ENCODE measurements around the gene SYNPO.

The SYNPO gene

DNA sequence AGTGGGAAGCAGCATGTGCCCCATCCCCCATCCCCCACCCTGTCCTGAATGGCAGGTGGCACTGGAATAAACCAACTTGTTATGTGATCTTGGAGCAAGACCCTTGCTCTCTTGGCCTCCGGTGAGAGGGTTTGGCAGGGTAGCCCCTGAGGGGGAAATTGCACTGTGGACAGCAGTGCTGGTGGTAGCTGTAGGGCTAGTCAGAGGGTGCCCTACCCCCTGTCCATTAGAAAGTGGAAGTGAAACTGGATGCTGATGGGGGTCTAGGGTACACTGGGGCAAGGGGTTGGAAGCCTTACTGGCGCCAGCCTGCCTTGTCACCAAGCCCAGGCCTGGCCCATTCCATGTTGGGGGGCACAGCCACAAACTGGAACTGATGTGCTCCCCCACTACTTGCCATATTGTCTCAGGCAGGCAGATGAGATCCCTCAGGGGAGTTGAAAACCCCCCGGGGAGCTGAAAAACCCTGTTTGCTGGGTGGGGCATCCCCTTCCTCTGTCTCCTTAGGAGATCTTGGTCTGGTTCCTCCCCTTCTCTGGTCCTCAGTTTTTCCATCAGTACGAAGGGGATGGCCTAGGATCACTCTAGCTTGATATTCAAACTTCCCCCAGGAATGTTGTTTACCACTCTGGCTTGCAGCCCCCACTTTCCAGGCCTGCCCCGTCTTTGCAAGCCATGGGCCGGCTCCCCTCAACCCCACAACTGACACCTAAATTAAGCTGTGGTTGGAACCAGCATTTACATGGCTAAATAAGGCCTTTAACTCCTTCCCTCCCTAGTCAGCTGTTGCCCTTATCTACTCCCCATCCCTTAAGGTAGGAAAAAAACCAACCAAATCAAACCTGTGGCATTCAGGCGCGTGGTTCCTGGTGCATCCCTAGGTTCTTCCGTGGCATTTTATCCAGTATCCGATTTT, 14.4 kb upstream of the SYNPO start:
- no peak for DNase-seq

DNA sequence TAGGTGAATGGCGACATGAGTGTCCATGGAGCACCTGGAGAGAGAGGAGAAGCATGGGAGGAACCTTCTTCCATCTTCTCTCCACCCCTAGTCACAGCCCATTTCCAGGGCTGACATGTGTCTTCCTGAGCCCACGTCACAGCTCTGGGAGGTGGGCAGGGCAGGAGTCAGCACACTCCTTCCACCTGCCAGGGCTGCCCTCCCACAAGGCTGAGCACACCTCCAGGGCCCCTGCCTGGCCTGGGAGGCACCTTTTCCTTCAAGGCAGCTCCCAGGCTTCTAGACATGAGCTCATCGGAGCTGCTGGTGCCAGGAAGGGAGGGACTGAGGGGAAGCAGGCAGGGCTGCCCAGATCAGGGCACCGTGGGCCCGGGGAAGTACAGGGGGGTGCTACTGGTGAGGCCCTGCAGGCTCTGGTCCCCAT, 13.6 kb upstream of the SYNPO start:
- no peak for DNase-seq

DNA sequence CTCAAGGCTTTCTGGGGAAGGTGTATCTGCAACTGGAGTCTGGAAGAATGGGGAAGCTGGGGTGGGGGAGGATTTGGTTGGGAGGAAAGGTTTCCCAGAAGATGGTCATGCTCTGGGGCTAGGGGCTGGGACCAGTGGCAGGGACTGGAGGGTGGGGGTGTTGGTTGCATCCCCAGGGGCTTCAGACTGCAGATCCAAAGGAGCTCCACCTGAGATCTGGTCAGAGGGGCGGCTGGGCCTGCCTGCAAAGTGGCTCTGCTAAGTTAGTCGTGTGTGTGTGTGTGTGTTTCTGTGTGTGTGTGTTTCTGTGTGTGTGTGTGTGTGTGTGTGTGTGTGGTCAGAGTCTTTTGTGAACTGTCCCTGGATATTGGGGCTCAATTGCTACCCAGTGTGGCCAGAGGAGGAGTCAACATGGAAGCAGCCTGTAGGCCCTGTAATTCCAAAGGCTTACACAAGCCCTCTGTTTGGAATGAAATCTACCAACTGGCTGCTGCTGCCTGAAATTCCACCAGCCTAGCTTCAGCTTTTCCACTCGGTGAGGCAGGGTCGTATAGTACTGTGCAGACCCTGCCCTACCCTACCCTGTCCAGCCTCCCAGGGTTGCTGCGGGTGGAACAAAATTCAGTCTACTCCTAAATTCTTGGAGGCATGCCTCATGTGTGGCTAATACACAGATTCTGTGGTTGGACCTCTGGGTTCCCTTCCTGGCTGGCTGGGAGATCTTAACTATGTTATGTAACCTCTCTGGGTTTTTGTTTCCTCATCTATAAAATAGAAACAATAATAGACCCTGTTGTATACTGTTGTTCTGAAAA, 12.5 kb upstream of the SYNPO start:
- no peak for DNase-seq

DNA sequence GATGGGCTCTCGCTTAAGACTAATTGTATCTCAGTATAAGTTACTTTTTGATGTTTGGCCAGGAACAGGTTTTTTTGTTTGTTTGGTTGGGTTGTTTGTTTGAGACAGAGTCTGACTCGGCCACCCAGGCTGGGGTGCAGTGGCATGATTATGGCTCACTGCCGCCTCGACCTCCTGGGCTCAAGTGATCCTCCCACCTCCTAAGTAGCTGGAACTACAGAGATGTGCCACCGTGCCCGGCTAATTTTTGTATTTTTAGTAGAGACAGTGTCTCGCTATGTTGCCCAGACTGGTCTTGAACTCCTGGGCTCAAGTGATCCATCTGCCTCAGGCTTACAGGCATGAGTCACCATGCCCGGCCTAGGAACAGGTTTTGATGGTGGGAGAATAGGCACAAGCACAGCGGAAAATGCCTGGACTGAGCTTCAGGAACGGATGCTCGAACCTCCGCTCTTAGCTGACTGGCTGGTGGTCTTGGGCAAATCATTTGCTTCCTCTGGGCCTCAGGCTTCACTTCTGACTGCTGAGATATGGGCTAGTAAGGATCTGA, 11.4 kb upstream of the SYNPO start:
- no peak for DNase-seq

DNA sequence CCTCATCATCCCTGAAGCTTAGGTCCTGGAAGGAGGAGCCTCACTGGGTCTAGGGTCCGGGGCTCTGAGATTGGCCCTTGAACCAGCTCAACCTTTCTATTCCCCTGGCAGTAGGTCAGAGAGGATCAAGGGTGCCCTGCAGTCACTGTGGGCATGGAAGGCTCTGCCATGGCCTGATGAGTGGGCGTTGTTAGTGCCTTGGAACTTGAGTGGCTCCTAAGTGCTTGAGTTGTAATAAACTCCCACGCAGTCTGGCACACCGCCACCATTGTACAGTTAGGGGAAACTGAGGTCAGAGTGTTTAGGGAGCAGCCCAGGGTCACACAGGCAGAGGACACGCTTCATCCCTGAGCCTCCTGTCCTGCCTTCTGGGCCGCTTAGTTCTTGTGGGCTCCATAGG, 10.4 kb upstream of the SYNPO start:
- DNase-seq: no peak

DNA sequence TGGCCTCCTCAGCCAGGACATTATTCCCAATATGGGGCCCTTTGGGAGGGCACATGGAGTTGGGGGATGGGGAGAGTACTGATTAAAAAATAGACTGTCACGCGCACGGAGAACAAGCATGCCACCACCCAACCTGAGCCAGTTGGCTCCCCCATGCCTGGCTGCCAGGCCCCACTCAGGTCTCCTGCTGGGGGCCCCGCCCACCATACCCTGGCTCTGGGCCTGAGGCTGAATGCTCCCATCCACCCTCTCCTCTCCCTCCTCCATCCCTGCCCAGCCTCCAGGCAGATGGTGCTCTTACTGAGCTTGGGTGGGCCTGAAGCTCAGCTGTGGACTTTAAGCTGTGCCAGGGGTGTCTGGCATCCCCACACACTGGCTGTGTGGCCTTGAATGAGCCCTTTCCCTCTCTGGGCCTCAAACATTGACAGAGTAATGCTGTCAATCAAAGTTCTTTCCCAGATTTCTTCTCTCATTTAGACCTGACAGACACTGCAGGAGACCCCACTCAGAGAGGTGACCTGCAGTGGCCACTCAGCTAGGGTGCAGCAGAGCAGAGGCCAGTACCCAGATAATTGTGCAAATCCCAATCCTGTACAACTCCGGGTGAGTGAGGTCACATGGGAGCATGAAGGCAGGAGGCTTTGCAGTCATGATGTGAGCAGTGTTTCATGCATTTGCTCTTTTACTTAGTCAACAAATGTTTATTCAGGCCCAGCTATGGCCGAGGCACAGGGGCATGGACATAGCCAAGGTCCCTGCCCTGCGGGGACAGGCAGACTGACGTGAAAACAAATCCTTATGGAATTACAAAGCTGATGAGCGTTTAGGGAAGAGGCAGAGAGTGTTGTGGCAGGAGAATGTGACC, 9.8 kb upstream of the SYNPO start:
- DNase-seq: no peak

DNA sequence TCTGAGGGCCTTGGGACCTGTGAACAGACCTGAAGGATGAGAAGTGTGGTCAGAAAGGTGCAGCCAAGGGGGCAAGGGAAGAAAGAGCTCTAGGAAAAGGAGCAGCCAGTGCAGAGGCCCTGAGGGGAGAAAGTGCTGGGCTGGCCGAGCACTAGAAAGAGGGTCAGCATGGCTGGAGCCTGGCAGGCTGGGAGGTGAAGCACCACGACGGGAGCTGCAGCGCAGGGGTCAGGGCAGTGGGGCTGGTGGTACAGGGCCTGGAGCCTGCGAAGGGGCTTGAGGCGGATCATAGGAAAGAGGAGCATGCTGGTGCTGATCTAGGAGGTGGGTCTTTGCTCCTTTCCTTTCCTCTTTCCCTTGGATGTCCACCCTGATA, 9.1 kb upstream of the SYNPO start:
- no peak for DNase-seq

DNA sequence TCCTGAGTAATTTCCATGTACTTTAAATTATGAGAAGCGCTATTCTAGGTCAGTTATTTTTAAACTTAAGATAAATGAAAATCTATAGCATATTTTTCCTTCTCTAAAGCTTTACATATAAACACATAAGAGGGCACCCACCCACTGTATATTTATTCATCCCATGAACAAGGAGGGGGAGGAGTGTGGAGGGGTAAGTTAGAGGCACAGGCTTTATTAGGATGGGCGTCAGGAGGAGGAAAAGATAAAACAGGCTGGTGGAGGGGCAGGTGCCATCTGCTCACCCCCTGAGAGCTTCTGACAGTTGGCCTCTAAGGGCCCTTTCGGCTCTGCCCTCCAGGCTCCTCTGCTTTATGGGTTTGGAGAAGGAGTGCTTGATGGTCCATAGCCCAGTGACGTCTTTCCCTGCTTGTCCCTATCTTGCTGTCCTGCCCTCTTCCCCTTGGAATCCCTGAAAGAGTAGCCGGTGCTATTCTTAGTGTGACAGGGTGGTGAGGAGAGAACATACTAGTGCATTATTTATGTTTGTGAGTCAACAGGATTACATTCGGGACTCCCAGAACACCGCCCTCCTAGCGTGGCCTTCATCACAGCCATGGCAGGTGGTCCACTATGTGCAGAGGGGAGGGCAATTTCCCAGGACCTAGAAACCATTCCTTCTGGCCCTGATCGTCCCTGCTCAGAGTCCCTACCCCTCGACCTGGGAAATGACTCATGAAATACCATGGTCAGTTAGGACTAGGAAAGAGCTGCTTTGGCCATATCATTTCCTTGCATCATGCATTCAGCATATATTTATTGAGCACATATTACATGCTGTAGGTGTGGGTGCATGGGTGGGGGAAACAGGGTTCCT, 7.9 kb upstream of the SYNPO start:
- DNase-seq: no peak

DNA sequence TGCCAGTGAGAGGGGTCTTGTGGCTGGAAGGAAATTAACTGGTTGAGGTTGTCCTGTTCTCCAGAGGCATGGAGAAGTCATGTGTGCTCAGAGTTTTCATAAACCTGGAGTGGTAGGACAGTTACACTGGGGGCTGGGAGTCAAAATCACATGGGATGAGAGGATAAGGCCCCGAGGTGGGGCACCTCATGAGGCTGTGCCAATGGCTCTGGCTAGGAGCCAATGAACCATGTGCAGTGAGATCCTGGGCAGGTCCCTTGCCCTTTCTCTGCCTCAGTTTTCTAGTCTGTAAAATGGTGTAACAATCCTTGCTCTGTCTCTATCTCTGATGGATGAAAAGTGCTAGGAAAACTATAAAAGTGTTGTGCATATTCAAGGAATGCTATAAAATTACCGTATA, 7.0 kb upstream of the SYNPO start:
- DNase-seq: no peak

DNA sequence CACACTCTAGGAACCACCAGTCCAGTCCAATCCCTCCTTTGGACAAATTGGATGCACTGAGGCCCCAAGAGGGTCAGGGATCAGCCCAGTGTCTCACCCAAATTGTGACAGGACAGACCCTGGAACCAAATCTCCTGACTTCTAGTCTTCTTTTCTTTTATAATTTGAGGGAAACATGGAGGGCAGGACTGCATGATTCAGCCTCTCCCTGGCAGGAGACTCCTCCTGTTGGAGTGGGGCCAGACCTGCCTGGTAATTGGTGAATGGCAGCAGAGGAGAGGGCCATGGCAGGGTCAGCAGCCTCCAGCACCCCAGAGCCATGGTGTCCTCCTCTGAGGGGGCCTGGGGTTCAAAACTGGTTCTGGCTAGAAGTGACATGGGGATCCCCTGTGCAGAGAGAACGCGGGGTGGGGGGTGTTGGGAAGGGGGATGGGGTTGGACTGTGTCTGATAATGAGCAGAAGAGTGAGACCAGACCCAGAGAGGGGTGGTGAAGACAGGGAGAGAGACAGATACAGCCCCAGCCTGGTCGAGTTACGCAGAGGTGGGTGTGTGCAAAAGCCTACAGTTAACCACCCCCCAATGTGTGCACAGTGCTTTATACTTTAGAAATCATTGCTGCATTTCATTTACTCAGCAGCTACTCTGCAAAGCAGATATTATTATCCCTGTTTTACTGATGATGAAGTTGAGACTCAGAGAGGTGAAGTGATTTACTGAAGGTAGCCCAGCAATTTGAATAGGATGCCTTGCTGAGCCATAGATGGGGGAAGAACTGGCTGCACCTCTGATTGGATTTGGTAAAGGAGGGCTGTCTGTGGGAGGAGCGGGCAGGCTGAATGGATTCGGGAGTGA, 3.8 kb upstream of the SYNPO start:
- no peak for DNase-seq

DNA sequence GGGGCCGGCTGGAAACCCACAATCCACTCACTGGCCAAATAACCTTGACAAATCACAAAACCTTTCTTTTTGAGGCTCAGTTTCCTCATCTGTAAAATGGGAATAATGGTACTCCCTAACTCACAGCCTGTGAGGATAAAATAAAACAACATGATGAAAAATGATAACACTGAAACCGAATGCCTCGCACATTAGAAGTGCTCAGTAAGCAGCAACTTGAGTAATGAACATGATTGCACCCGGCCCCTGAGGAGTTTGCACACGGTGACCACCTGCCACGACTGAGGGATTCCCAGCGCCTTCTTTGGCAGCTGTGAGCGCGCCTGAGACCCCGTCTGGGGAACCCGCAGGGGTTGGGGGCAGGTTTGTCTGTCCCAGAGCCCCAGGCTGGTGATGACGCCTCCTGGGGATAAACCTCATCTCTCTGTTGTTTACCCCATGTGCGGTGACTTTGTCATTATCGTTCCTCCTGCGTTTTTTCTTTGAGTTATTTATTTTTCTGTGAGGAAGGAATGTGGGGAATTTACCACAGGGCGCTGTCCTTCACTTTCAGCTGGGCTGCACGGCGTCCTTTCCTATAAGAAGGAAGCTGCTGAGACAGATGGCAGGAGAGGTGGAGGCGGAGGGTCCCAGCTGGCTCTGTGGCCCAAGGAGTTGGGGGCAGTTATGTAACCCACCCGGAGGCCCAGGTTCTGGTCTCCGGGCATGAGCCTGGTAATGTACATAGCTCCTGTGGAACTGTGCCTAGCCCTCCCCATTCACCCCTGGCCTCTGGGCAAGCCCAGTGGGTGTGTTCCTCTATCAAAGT, 3.0 kb upstream of the SYNPO start:
- no peak for DNase-seq

DNA sequence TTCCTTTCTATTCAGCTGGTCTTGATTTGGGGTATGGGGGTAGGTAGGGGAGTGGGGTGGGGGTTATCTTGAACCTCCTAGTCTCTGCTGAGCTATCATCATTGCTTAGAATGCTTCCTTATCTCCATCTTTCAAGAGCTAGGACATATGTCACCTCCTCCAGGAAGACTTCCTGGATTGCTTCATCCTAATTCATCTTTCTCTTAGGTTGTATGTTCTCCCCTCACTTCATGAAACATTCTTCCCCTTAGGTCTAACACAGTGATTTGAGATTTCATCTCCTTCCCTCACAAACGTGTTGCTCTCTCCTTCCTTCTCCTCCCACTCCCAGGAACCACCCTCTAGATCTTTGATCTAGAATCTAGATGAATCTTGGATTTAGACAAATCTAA, 2.4 kb upstream of the SYNPO start:
- no peak for DNase-seq

DNA sequence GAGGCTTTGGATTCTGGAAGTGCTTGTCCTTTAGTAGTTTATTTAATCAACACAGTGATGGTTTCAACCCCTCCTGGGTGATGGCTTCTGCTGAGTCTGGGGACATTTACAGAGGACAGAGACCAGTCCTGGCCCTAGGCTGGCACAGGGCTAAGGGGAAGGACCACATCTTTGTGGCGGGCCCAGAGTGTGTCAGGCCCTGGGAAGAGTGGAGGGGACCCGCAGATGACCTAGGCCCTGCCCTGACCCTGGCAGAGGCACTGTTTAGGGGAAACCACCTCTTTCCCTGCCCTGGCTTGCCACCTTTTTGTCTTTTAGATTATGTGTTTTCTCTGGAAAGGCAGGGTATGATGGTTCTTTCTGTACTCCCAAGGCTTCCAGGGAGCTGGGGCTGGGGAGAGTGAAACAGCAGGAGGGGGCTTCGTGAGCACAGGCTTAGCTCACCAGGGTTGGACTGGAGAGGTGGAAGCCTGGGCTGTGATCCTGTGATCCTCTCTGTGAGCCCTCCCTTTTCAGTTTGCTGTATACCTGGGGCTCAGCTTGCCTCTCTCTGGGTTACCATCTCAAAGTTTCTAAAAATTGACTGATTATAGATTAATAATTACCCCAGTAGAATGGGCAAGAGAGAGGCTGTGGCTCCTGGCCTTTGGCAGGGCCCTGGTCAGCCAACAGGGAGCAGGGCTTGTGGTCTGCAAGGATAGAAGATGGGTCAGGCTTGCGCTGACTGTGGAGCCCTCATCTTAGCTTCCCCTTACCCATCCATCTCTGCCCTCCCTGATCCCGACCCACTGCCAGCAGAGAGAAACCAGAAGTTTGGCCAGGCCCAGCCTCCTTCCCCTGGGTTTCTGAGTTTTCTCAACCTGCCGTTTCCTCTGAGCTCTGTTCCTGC, 1.7 kb upstream of the SYNPO start:
- no peak for DNase-seq

DNA sequence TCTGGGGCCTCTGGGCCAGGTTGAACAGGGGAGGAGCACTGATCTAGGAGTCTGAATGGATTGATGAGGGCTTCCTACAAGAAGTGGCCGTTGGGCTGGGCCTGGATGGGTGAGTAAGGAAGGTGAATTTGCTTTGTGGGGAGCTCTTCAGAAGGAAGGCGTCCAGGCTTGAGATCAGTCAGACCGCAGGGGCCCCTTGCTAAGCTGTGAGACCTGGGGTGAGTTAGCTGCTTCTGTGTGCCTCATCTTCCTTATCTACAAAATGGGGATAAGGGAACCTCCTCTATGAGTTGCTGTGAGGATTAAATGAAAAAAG, 1.1 kb upstream of the SYNPO start:
- DNase-seq: no peak

DNA sequence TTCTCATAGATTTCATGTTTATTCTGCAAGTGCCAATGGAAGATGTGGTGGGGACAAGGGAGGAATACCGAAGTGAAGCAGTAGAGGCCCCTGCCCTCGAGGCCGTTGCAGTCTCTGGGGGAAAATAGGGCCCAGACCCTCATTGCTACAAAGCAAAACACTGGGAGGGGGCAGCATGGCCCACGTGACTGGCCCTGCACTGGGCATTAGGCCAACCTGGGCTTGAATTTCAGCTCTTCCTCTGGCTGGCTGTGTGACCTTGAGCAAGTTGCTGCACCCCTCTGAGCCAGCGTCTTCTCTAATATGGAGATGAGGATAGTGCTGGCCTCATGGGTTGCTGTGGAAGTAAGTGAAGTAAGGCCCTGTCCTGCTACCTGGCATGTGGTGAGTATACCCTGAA, 709 bp upstream of the SYNPO start:
- DNase-seq: no peak

DNA sequence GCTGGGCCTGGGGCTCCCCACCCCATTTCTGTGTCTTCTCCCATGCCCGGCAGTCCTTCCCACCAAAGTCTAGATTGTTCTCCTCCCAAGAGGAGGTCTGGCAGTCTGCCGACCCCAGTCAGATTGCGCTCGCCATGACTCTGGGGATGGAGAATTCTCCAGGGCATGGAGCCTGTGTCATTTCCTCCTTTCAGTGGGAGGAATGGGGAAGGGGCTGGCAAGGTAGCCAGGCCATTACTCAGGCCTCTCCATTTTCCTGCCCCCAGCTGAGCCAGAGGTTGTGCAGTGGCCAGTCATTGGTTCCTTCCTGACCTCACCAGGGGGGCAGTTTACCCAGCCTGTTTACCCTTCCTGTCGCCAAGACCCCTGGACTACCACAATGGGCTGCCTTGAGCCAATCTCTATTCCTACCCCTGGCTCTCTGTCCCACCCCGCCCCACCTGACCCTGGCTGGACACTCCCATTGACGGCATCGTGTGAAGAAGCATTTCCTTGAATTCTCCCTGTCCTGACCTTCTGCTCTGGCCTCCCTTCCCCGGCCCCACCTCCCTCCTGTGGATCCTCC, 628 bp downstream of the SYNPO start:
- no peak for DNase-seq

DNA sequence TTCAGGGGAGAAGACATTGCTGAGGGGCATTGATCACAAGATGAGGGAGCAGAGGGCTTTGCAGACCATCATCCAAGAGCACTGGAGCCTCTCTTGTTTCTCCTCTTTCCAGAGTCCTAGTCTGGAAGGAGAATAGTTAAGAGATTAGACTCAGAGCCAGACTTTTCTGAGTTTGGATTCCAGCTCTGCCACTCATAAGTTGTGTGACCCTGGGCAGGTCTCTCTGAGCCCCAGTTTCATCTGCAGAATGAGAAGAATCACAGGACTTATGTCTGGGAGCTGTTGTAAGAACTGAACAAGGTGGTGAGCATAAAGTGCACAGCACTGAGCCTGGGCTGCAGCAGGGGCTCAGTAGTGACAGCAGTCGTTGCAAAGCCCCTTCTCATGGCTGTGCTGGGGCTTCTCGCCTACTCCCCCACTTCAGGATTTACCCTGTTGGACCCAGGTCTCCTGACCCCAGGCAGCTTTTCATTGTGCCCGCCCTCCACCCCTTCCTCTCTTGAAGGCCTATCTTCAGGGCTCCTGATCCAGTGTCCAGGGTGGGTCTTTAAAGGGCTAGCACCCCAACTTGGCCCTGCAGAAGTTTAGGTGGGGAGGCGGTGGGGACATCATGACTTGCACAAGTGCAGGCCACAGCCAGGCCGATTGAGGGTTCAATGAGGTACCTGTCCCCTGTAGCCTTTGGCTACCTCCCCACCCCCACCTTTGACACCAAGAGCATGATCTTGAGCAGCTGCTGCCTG, 1.5 kb downstream of the SYNPO start:
- DNase-seq: no peak

DNA sequence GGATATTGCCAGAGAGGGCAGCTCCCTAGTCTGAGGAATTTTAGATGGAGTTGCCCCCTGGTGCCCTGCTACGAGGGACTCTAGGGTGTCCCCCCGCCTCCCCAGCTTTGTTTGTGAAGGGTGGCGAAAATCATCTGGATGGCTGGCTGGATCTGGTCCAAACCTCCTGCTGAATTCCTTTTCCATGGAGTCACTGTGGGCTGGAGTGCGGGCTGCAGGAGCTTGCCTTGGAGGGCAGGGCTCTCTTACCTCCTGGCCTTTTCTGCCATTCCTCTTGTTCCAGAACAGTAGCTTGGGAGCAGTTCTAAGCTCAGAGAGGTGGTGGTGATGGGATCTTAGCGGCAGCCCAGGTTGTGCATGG, 2.1 kb downstream of the SYNPO start:
- no peak for DNase-seq

All from effector CD8-positive, alpha-beta T cell (primary cell).